Tibial nerve (tissue), 4 donors: ENCODE results near the gene OSER1. TPM values are rescaled to one million over a fixed set of nuclear protein-coding genes. Genes with fewer than 3 reads are reported as not detected.

ENCODE experiments used
- DNase-seq, 2 donors: peaks; one replicate each; pipeline ENCODE4 v3.0.0-alpha.2; 2019; ENCODE audit warnings: low spot score in 2 of 2
- H3K27ac ChIP-seq, 4 donors: fragments of 200-600 bp; sonication (generic) in 3 of 4; one replicate each; pipeline ENCODE4 v1.5.1; 2017 to 2019; ENCODE audit warnings: mild to moderate bottlenecking in 1 of 4
- H3K27me3 ChIP-seq, 2 donors: fragments of 200-600 bp; sonication (generic) in 1 of 2; one replicate each; pipeline versions ENCODE4 v1.5.1 to v1.6.0; 2017 to 2019
- H3K36me3 ChIP-seq, 3 donors: fragments of 200-600 bp; sonication (generic); one replicate each; pipeline ENCODE4 v1.5.1; 2018 to 2019
- H3K4me1 ChIP-seq, 4 donors: fragments of 200-600 bp; sonication (generic) in 3 of 4; one replicate each; pipeline ENCODE4 v1.5.1; 2017 to 2019
- H3K4me3 ChIP-seq, 4 donors: fragments of 200-600 bp; sonication (generic) in 3 of 4; one replicate each; pipeline ENCODE4 v1.5.1; 2017 to 2019; ENCODE audit warnings: mild to moderate bottlenecking in 1 of 4, moderate library complexity in 1 of 4
- H3K9me3 ChIP-seq, 4 donors: fragments of 200-600 bp; sonication (generic) in 3 of 4; one replicate each; pipeline ENCODE4 v1.5.1; 2017 to 2019
- EP300 ChIP-seq, 2 donors: sonication (generic); formaldehyde crosslinking; IDR thresholded peaks; one replicate each; pipeline ENCODE4 v1.6.1; 2017; ENCODE audit warnings: antibody characterized with exemption in 2 of 2, mild to moderate bottlenecking in 1 of 2
- POLR2A ChIP-seq, 2 donors: fragments of 450-650 bp; IDR thresholded peaks; one replicate each; pipeline ENCODE4 v1.6.1; 2017; ENCODE audit warnings: antibody characterized with exemption in 2 of 2, mild to moderate bottlenecking in 2 of 2, moderate library complexity in 2 of 2
- WGBS, 2 donors: methylation state at CpG; one replicate each; pipeline ENCODE4 v1.1.5; 2018; 5-methylcytosine and 5-hydroxymethylcytosine counted together
- total RNA-seq, 4 donors: library from RNA; depleted of rRNA; stranded (reverse); fragments of >200 nt; gene quantifications; one replicate each; pipeline ENCODE4 v1.1.0, GENCODE V29; 2016
- TF ChIP-seq, protein P1 (sequence below), 5 experiments: fragments of 200-600 bp in 3 of 5; fragments of 450-650 bp in 2 of 5; sonication (generic) in 3 of 5; IDR thresholded peaks; one replicate each; pipeline ENCODE4 v1.5.1; 2016 to 2019; ENCODE audit warnings: antibody characterized with exemption in 5 of 5, mild to moderate bottlenecking in 3 of 5, moderate library complexity in 2 of 5

OSER1 gene
- total RNA-seq, 4 donors from 2014 or later = 31.2 to 47.9 (median 35.3) TPM

DNA sequence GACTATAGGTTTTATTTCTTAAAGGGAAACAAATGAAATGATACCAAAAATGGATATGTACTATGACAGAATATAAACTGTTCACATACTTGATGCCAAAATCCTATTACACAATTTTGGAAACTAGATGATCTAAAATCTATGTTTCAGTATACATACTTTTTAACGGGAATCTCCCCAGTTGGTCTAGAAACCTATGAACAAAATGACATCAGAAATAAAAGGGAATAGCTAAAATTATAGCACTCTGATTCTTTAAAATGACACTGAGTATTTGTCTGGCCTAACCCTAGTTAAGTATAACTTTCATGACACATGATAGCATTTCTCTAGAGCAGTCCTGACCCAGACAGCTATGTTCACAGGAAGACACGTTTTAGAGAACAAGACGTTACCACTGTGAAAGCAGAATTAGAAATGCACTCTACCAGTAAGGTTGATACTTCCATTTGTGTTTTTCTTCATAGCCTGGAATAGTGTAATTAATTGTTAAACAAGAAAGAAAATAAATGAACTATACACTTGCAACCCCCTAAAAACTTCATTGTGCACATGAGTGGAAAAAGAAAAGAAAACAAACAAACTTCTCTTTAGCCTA is 3.3 kb downstream of the OSER1 start:
- Histone ChIP-seq H3K27ac (no peak overlapping the region), H3K27me3 (no peaks in the 10 kb centered on the region), H3K9me3 (no peaks in the 10 kb centered on the region), H3K36me3 (peaks cover 3 to 33% (median 5%) of the 10 kb centered on the region in 3 donors), H3K4me3 (no peak overlapping the region), H3K4me1 (peaks cover 0 to 69% (median 30%) of the 10 kb centered on the region in 4 donors)
- 35 to 39% methylated on average over 3 of the region's 3 CpGs for WGBS, 2 donors
- TF ChIP-seq EP300 (IDR thresholded peaks at IDR 0.05) = no peak
- TF ChIP-seq, protein P1, sequence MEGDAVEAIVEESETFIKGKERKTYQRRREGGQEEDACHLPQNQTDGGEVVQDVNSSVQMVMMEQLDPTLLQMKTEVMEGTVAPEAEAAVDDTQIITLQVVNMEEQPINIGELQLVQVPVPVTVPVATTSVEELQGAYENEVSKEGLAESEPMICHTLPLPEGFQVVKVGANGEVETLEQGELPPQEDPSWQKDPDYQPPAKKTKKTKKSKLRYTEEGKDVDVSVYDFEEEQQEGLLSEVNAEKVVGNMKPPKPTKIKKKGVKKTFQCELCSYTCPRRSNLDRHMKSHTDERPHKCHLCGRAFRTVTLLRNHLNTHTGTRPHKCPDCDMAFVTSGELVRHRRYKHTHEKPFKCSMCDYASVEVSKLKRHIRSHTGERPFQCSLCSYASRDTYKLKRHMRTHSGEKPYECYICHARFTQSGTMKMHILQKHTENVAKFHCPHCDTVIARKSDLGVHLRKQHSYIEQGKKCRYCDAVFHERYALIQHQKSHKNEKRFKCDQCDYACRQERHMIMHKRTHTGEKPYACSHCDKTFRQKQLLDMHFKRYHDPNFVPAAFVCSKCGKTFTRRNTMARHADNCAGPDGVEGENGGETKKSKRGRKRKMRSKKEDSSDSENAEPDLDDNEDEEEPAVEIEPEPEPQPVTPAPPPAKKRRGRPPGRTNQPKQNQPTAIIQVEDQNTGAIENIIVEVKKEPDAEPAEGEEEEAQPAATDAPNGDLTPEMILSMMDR (IDR thresholded peaks at IDR 0.05) = no peak
- TF ChIP-seq POLR2A (IDR thresholded peaks at IDR 0.05) = no peak
- DNase-seq = no peak

DNA sequence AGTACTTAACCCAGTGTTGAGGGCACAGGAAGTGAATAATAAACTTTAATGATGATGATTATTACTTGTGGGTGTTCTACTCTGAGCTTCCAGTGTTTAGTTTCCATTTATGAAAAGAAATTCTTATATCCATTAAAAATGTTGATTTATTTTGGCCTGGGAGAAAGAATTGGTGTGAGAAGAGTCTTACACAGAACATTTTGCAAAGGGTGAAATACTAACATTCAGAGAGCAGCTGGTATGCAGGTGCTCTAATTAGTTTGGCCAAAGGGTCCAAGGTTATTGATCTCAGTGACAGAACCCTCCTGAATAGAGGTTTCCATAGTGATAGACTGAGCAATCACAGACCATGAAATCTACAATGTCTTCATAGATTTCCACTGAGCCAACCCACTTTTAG is 4.4 kb downstream of the OSER1 start:
- TF ChIP-seq, protein P1 (IDR thresholded peaks at IDR 0.05) = no peak
- TF ChIP-seq EP300 (IDR thresholded peaks at IDR 0.05) (no peak), POLR2A (IDR thresholded peaks at IDR 0.05) (no peak)
- no peaks in the 10 kb centered on the region for H3K27me3 ChIP-seq
- peaks cover 5 to 44% (median 8%) of the 10 kb centered on the region in 3 donors for H3K36me3 ChIP-seq
- no peak overlapping the region for H3K4me3 ChIP-seq
- DNase-seq = no peak
- peaks cover 0 to 60% (median 26%) of the 10 kb centered on the region in 4 donors for H3K4me1 ChIP-seq
- no peak overlapping the region for H3K27ac ChIP-seq
- H3K9me3 ChIP-seq = no peaks in the 10 kb centered on the region

DNA sequence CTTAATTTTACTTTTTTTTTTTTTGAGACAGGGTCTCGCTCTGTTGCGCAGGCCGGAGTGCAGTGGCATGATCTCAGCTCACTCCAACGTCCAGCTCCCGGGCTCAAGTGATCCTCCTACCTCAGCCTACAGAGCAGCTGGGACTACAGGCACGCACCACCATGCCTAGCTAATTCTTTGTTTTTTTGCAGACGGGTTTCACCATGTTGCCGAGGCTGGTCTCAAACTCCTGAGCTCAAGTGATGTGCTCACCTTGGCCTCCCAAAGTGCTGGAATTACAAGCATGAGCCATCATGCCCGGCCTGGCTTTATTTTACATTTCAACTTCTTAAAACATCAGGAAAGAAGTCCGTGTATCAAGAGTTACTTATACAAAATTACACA is 5.7 kb downstream of the OSER1 start:
- Histone ChIP-seq H3K4me3 (no peak overlapping the region), H3K9me3 (no peaks in the 10 kb centered on the region), H3K27ac (peak overlapping the region in 1 of 4 donors; percentile 62), H3K27me3 (no peaks in the 10 kb centered on the region), H3K36me3 (peaks cover 5 to 56% (median 8%) of the 10 kb centered on the region in 3 donors), H3K4me1 (peaks cover 0 to 72% (median 26%) of the 10 kb centered on the region in 4 donors)
- DNase-seq = no peak
- 92% methylated on average over 10 of the region's 10 CpGs for WGBS, 2 donors
- TF ChIP-seq, protein P1 (IDR thresholded peaks at IDR 0.05) = no peak
- no peak for TF ChIP-seq POLR2A (IDR thresholded peaks at IDR 0.05)
- no peak for TF ChIP-seq EP300 (IDR thresholded peaks at IDR 0.05)

DNA sequence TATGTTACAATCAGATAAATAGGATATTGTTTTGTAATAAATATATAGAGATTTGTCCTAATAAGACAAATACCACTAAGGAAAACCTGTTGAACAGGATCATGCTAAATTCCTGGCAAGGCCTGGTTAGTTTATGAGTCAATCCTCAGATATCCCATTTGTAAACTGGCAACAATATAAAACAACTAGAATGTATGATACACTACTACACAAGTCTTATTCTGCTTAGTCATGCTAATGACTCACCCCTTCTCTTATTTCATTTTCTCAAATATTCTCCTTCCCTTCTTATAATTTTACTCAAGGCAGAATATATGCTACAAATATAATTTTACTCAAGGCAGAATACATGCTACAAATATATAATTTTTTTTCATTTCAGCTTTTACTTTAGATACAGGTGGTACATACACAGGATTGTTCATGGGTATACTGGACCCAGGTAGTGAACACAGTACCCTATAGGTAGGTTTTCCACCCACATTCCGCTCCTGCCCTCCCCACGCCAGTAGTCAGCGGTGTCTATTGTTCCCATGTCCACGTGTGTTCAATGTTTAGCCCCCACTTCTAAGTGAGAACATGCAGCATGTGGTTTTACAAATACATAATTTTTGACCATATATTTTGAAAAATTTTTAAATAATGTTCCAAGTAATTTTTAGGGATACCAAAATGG is 6.3 kb downstream of the OSER1 start:
- TF ChIP-seq POLR2A (IDR thresholded peaks at IDR 0.05) (no peak), EP300 (IDR thresholded peaks at IDR 0.05) (no peak)
- TF ChIP-seq, protein P1 (IDR thresholded peaks at IDR 0.05) = no peak
- 81 to 87% methylated on average over 4 of the region's 4 CpGs for WGBS, 2 donors
- Histone ChIP-seq H3K36me3 (peaks cover 5 to 61% (median 8%) of the 10 kb centered on the region in 3 donors), H3K27me3 (no peaks in the 10 kb centered on the region), H3K4me3 (no peak overlapping the region), H3K4me1 (peaks cover 0 to 70% (median 26%) of the 10 kb centered on the region in 4 donors), H3K9me3 (no peaks in the 10 kb centered on the region), H3K27ac (peak overlapping the region in 2 of 4 donors; percentile 7 to 62)
- no peak for DNase-seq

DNA sequence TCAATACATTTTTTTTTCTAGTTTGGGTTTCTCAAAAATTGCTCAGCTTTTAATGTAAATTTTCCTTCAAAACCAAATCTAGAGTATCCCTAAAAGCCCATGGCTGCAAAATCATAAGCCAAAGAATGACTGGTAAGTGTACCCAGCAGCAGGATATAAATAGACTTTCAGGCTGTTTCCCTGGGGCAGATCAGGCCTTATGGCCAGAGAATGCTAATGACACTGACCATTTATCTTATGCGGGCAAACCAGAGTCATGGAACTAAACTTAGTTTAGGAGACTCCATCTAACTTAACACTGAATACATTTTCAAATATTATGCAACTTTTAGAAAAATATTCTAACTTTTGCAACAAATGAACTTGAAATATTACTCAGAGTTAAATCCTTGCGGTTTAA is 7.4 kb downstream of the OSER1 start:
- no peaks in the 10 kb centered on the region for H3K9me3 ChIP-seq
- H3K27me3 ChIP-seq = no peaks in the 10 kb centered on the region
- TF ChIP-seq POLR2A (IDR thresholded peaks at IDR 0.05) (no peak), EP300 (IDR thresholded peaks at IDR 0.05) (no peak)
- TF ChIP-seq, protein P1 (IDR thresholded peaks at IDR 0.05) = no peak
- WGBS, 2 donors = 64 to 79% methylated on average over 2 of the region's 2 CpGs
- DNase-seq = no peak
- no peak overlapping the region for H3K4me3 ChIP-seq
- H3K27ac ChIP-seq = peak overlapping the region in 1 of 4 donors; percentile 37
- H3K4me1 ChIP-seq = peaks cover 0 to 59% (median 16%) of the 10 kb centered on the region in 4 donors
- H3K36me3 ChIP-seq = peaks cover 5 to 73% (median 8%) of the 10 kb centered on the region in 3 donors
